Nasal cavity respiratory epithelium epithelial cell of viscerocranial mucosa (primary cell): ENCODE results near the gene ANXA2R. TPM values are rescaled to one million over a fixed set of nuclear protein-coding genes. Genes with fewer than 3 reads are reported as not detected.

Source experiments
- total RNA-seq: library from RNA; depleted of rRNA; stranded (reverse); fragments of >200 nt; gene quantifications from 2 replicates; pipeline ENCODE4 v1.2.3, GENCODE V29; 2014

The ANXA2R gene
- total RNA-seq, result under 0.01 and 1.00 TPM in 2 replicates

GRCh38 chr5:43040287-43041098, at the start of gene ANXA2R:
Gene ANXA2R (minus strand): TSS chr5:43040319. CDS start chr5:43040046, 273 bp downstream.

Other genes with a start within 250 kb of the ANXA2R start
- 1.4 and 54.8 TPM in 2 replicates for gene SELENOP, start 228.4 kb downstream of the ANXA2R start, total RNA-seq
- 48.5 and 49.9 TPM in 2 replicates for gene ZNF131, start 80.6 kb upstream of the ANXA2R start, total RNA-seq
- gene NIM1K, start 151.9 kb upstream of the ANXA2R start, total RNA-seq, result under 0.01 and 0.07 TPM in 2 replicates